Liver (tissue), 9 donors: ENCODE measurements around the gene GALNT14. TPM values are rescaled to one million over a fixed set of nuclear protein-coding genes. Genes with fewer than 3 reads are reported as not detected.

Experiments
- DNase-seq: peaks from one replicate; pipeline ENCODE4 v3.0.0-alpha.2; 2017; ENCODE audit warnings: low spot score
- H3K27ac ChIP-seq, 2 donors: one replicate each; pipeline ENCODE4 v1.7.0; 2013; ENCODE audit warnings: inconsistent platforms in 2 of 2, low read length in 2 of 2, control low read depth in 1 of 2, low read depth in 1 of 2, mild to moderate bottlenecking in 1 of 2
- H3K27me3 ChIP-seq, 4 donors: one replicate each; pipeline versions ENCODE4 v1.6.1 to v1.7.0; 2013; ENCODE audit warnings: low read length in 3 of 4, inconsistent platforms in 1 of 4, mild to moderate bottlenecking in 1 of 4, moderate library complexity in 1 of 4; ENCODE audit not compliant: control insufficient read depth in 4 of 4, insufficient read depth in 4 of 4
- H3K36me3 ChIP-seq, 4 donors: one replicate each; pipeline versions ENCODE4 v1.6.1 to v1.7.0; 2013; ENCODE audit warnings: low read length in 3 of 4, mild to moderate bottlenecking in 3 of 4, low read depth in 1 of 4, moderate library complexity in 1 of 4; ENCODE audit not compliant: control insufficient read depth in 4 of 4, insufficient read depth in 3 of 4
- H3K4me1 ChIP-seq, 4 donors: one replicate each; pipeline versions ENCODE4 v1.6.1 to v1.7.0; 2013; ENCODE audit warnings: low read length in 3 of 4, mild to moderate bottlenecking in 3 of 4, moderate library complexity in 1 of 4; ENCODE audit not compliant: control insufficient read depth in 4 of 4, insufficient read depth in 4 of 4
- H3K4me3 ChIP-seq, 3 donors: one replicate each; pipeline versions ENCODE4 v1.6.1 to v1.7.0; 2013; ENCODE audit warnings: low read length in 3 of 3, control low read depth in 1 of 3, low read depth in 1 of 3, mild to moderate bottlenecking in 1 of 3
- H3K9ac ChIP-seq, 2 donors: one replicate each; pipeline ENCODE4 v1.7.0; 2013; ENCODE audit warnings: low read length in 2 of 2, mild to moderate bottlenecking in 2 of 2, moderate library complexity in 2 of 2, control low read depth in 1 of 2, low read depth in 1 of 2
- H3K9me3 ChIP-seq, 4 donors: one replicate each; pipeline versions ENCODE4 v1.6.1 to v1.7.0; 2013; ENCODE audit warnings: low read length in 3 of 4; ENCODE audit not compliant: control insufficient read depth in 4 of 4
- CTCF ChIP-seq: fragments of 150-350 bp; IDR thresholded peaks from 2 replicates; pipeline ENCODE4 v1.5.1; 2017; ENCODE audit warnings: improper control_type of control experiment, low read depth, low read length; ENCODE audit not compliant: missing input control
- EGR1 ChIP-seq, 2 donors: IDR thresholded peaks; 2 replicates each; pipeline ENCODE4 v1.6.1; 2016 to 2018; ENCODE audit warnings: antibody characterized with exemption in 2 of 2, low read depth in 2 of 2
- FOXA1 ChIP-seq: IDR thresholded peaks from 2 replicates; pipeline ENCODE4 v1.6.1; 2016; ENCODE audit warnings: antibody characterized with exemption
- FOXA2 ChIP-seq: IDR thresholded peaks from 2 replicates; pipeline ENCODE4 v1.6.1; 2016; ENCODE audit warnings: antibody characterized with exemption
- GABPA ChIP-seq, 2 donors: IDR thresholded peaks in 1 of 2; conservative IDR thresholded peaks in 1 of 2; 2 replicates each; pipeline ENCODE4 v1.6.1; 2016; ENCODE audit warnings: antibody characterized with exemption in 2 of 2, mild to moderate bottlenecking in 1 of 2, moderate library complexity in 1 of 2
- HNF4A ChIP-seq, 2 donors: conservative IDR thresholded peaks; 2 replicates each; pipeline ENCODE4 v1.6.1; 2016; ENCODE audit warnings: antibody characterized with exemption in 2 of 2, mild to moderate bottlenecking in 2 of 2
- HNF4G ChIP-seq: IDR thresholded peaks from 2 replicates; pipeline ENCODE4 v1.6.1; 2016; ENCODE audit warnings: antibody characterized with exemption
- JUND ChIP-seq, 2 donors: IDR thresholded peaks; 2 replicates each; pipeline ENCODE4 v1.6.1; 2016; ENCODE audit warnings: antibody characterized with exemption in 2 of 2
- NR2F2 ChIP-seq: IDR thresholded peaks from 2 replicates; pipeline ENCODE4 v1.6.1; 2016; ENCODE audit warnings: antibody characterized with exemption
- RAD21 ChIP-seq, 2 donors: IDR thresholded peaks; 2 replicates each; pipeline ENCODE4 v1.6.1; 2016; ENCODE audit warnings: antibody characterized with exemption in 2 of 2, mild to moderate bottlenecking in 2 of 2
- REST ChIP-seq: IDR thresholded peaks from 2 replicates; pipeline ENCODE4 v1.6.1; 2016; ENCODE audit warnings: antibody characterized with exemption, mild to moderate bottlenecking
- RXRA ChIP-seq, 2 donors: IDR thresholded peaks; 2 replicates each; pipeline ENCODE4 v1.6.1; 2017 to 2018; ENCODE audit warnings: antibody characterized with exemption in 2 of 2, mild to moderate bottlenecking in 1 of 2
- SP1 ChIP-seq: IDR thresholded peaks from 2 replicates; pipeline ENCODE4 v1.6.1; 2018; ENCODE audit warnings: antibody characterized with exemption, mild to moderate bottlenecking
- TAF1 ChIP-seq: conservative IDR thresholded peaks from 2 replicates; pipeline ENCODE4 v1.6.1; 2016; ENCODE audit warnings: antibody characterized with exemption, mild to moderate bottlenecking
- YY1 ChIP-seq: IDR thresholded peaks from 2 replicates; pipeline ENCODE4 v1.6.1; 2016; ENCODE audit warnings: antibody characterized with exemption, mild to moderate bottlenecking
- ZBTB33 ChIP-seq: IDR thresholded peaks from 2 replicates; pipeline ENCODE4 v1.6.1; 2016; ENCODE audit warnings: antibody characterized with exemption
- WGBS: extraction: QIAGEN DNeasy Blood & Tissue Kit; methylation state at CpG from one replicate; pipeline ENCODE4 v1.1.7; 2013; 5-methylcytosine and 5-hydroxymethylcytosine counted together
- polyA plus RNA-seq, 2 donors: library from polyadenylated mRNA; stranded (reverse) in 1 of 2; unstranded in 1 of 2; fragments of 200-250 nt in 1 of 2; fragments of >200 nt in 1 of 2; fragmentation: Nextera tagmentation in 1 of 2; extraction: Ambion mirVana in 1 of 2; gene quantifications; one replicate each; pipeline versions ENCODE4 v1.2.1 to v1.2.3, GENCODE V29; 2013 to 2015
- total RNA-seq, 2 donors: library from RNA; depleted of rRNA; stranded (reverse); fragments of >200 nt; gene quantifications; one replicate each; pipeline ENCODE4 v1.2.3, GENCODE V29; 2014
- donor health status: healthy.
- donor health status: healthy.
- donor health status: healthy.
- donor health status: healthy.
- donor health status: healthy.

The GALNT14 gene
- total and polyA plus RNA-seq, 4 donors, result 0.86 to 2.0 (median 1.5) TPM

GRCh38 chr2:31151501-31151900 lies 13.3 kb upstream of the GALNT14 start:
- Histone ChIP-seq H3K9me3 (peaks cover 0 to 3% (median 0%) of the 10 kb centered on the region in 4 donors), H3K27ac (no peak overlapping the region), H3K4me1 (no peaks in the 10 kb centered on the region), H3K4me3 (no peak overlapping the region), H3K9ac (no peak overlapping the region), H3K36me3 (no peaks in the 10 kb centered on the region), H3K27me3 (peaks cover 0 to 5% (median 0%) of the 10 kb centered on the region in 4 donors)
- WGBS, result 77% methylated on average over 6 of the region's 6 CpGs
- no peak for TF ChIP-seq HNF4G
- TF ChIP-seq HNF4A (conservative IDR thresholded peaks at IDR 0.05), result no peak
- TF ChIP-seq GABPA (IDR thresholded peaks at IDR 0.05 in 1 of 2, conservative IDR thresholded peaks at IDR 0.05 in 1 of 2), result no peak
- no peak for TF ChIP-seq SP1
- TF ChIP-seq ZBTB33, result no peak
- no peak for TF ChIP-seq EGR1 (IDR thresholded peaks at IDR 0.05; ENCODE audit: low read depth in 2 of 2)
- TF ChIP-seq RAD21 (IDR thresholded peaks at IDR 0.05), result no peak
- TF ChIP-seq NR2F2, result no peak
- TF ChIP-seq REST, result no peak
- TF ChIP-seq FOXA1, result no peak
- no peak for TF ChIP-seq YY1
- TF ChIP-seq FOXA2, result no peak
- TF ChIP-seq CTCF, result no peak
- no peak for TF ChIP-seq RXRA (IDR thresholded peaks at IDR 0.05)
- TF ChIP-seq JUND (IDR thresholded peaks at IDR 0.05), result no peak
- no peak for DNase-seq

GRCh38 chr2:31150120-31150670 lies 12.0 kb upstream of the GALNT14 start:
- TF ChIP-seq CTCF (no peak), JUND (IDR thresholded peaks at IDR 0.05) (no peak), TAF1 (no peak), EGR1 (IDR thresholded peaks at IDR 0.05; ENCODE audit: low read depth in 2 of 2) (no peak), YY1 (no peak), FOXA2 (no peak), ZBTB33 (no peak)
- H3K27me3 ChIP-seq, result peaks cover 0 to 5% (median 0%) of the 10 kb centered on the region in 4 donors
- H3K36me3 ChIP-seq, result no peaks in the 10 kb centered on the region
- no peaks in the 10 kb centered on the region for H3K4me1 ChIP-seq
- H3K4me3 ChIP-seq, result no peak overlapping the region
- 80% methylated on average over 6 of the region's 6 CpGs for WGBS
- H3K27ac ChIP-seq, result no peak overlapping the region
- H3K9me3 ChIP-seq, result peaks cover 0 to 3% (median 0%) of the 10 kb centered on the region in 4 donors
- H3K9ac ChIP-seq, result no peak overlapping the region
- DNase-seq, result no peak
